ENCODE results near the gene COL3A1.

- TF ChIP-seq SIN3A (IDR thresholded peaks at IDR 0.05; ENCODE audit: borderline replicate concordance, insufficient read depth, low read length), result no peak
- TF ChIP-seq POLR2AphosphoS5 (IDR thresholded peaks at IDR 0.05; ENCODE audit: low read depth, low read length), result no peak
- no peak for TF ChIP-seq TAF1 (IDR thresholded peaks at IDR 0.05; ENCODE audit: borderline replicate concordance, insufficient read depth, low read length)
Measured at GRCh38 chr2:189012351-189012750, 38.2 kb downstream of the COL3A1 start.
